Testis (tissue), 2 donors: ENCODE measurements around the gene PRRT1B.

Experiments used
- POLR2A ChIP-seq: fragments of 450-650 bp; IDR thresholded peaks from one replicate; pipeline ENCODE4 v1.6.1; 2017; ENCODE audit warnings: antibody characterized with exemption, mild to moderate bottlenecking, moderate library complexity
- TF ChIP-seq, protein P1 (sequence below), 3 experiments: fragments of 450-650 bp in 2 of 3; fragments of 200-600 bp in 1 of 3; sonication (generic) in 1 of 3; IDR thresholded peaks; one replicate each; pipeline ENCODE4 v1.5.1; 2016 to 2019; ENCODE audit warnings: antibody characterized with exemption in 3 of 3, mild to moderate bottlenecking in 2 of 3, moderate library complexity in 1 of 3

DNA sequence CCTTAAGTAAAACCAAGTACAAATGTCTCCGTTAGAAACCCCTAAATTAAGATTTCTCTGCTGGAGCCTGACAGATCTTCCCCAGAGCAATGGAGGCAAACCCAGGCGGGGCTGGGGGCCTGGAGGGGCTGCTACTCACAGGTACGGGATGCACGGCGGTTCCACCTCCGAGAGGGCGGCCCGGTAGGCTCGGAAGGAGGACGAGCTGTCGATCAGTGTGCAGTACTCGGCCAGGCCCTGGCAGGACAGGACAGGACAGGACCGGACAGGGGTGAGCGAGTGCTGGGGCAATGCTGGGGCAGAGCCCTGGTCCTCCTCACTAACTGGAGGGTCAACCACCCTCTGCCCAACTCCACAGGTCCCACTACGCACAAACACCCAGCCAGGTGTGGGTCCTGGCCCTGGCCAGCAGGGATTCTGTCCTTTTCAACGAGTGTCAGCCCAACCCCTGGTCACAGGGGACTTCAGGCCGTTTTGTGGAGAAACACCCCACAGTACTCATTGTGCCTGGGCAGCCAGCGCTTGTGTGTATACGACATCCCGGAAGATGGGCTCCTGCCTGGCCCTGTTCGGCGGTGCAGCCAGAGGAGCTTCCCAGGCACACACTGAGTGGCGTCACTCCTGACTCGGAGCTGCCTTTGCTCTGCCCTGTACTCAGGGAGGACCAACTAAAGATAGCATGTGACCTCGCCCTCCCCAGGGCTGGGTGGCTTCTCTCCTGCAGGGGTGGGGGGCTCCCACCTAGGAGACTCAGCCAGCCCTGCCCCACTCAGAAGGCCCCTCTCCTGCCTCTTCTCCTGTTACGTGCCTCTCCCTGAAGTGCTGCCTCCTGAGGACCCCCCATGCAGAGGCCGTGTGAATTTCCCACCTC is 37.4 kb downstream of the PRRT1B start:
- no peak for TF ChIP-seq POLR2A
- TF ChIP-seq, protein P1, sequence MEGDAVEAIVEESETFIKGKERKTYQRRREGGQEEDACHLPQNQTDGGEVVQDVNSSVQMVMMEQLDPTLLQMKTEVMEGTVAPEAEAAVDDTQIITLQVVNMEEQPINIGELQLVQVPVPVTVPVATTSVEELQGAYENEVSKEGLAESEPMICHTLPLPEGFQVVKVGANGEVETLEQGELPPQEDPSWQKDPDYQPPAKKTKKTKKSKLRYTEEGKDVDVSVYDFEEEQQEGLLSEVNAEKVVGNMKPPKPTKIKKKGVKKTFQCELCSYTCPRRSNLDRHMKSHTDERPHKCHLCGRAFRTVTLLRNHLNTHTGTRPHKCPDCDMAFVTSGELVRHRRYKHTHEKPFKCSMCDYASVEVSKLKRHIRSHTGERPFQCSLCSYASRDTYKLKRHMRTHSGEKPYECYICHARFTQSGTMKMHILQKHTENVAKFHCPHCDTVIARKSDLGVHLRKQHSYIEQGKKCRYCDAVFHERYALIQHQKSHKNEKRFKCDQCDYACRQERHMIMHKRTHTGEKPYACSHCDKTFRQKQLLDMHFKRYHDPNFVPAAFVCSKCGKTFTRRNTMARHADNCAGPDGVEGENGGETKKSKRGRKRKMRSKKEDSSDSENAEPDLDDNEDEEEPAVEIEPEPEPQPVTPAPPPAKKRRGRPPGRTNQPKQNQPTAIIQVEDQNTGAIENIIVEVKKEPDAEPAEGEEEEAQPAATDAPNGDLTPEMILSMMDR (IDR thresholded peaks at IDR 0.05), result no peak
